ENCODE results near the gene PIGT.

- TF ChIP-seq CTCF (conservative IDR thresholded peaks at IDR 0.05) (no peak), EZH2 (IDR thresholded peaks at IDR 0.05; ENCODE audit: low read depth) (no peak)
Measured at GRCh38 chr20:45416917-45417316, 976 bp downstream of the PIGT start.
